B cell (primary cell): ENCODE data around the gene STXBP4. TPM values are rescaled to one million over a fixed set of nuclear protein-coding genes. Genes with fewer than 3 reads are reported as not detected.

Experiments used
- ATAC-seq: fragments of 200-7000 bp; cut with Tn5 transposase; one replicate; pipeline ENCODE4 v1.10.0; 2021; ENCODE audit warnings: low read depth, mild to moderate bottlenecking, moderate number of reproducible peaks, moderate library complexity
- CTCF ChIA-PET: fragments of 350-600 bp; sonication (Branson Sonifier 250); formaldehyde crosslinking; loops from one replicate; lab custom pipeline; 2021; ENCODE audit warnings: antibody characterized with exemption, inconsistent platforms; lab: Charles Lee
- POLR2A ChIA-PET: fragments of 350-600 bp; sonication (Branson Sonifier 250); formaldehyde crosslinking; loops from one replicate; lab custom pipeline; 2021; ENCODE audit warnings: antibody characterized with exemption; lab: Charles Lee
- DNase-seq: peaks from one replicate; pipeline ENCODE4 v3.0.0; 2013
- H2AFZ ChIP-seq: 2 replicates; pipeline ENCODE4 v1.6.1; 2012; ENCODE audit warnings: mild to moderate bottlenecking, low read depth, low read length; ENCODE audit not compliant: insufficient read depth, poor library complexity, severe bottlenecking
- H3K27ac ChIP-seq, 2 donors: 1 replicate in 1 of 2; 2 replicates in 1 of 2; pipeline ENCODE4 v1.5.1; 2012 to 2013; ENCODE audit warnings: low read length in 2 of 2, mild to moderate bottlenecking in 2 of 2, moderate library complexity in 1 of 2
- H3K27me3 ChIP-seq, 4 experiments: fragments of 200-600 bp in 1 of 4; sonication (generic) in 1 of 4; replicated peaks in 1 of 4; 1 replicate in 2 of 4; 2 replicates in 2 of 4; pipeline versions ENCODE4 v1.6.1 to v1.7.0; 2013 to 2016; ENCODE audit warnings: low read length in 3 of 4, mild to moderate bottlenecking in 2 of 4, mixed read lengths in 1 of 4, moderate library complexity in 1 of 4; ENCODE audit not compliant: insufficient read depth in 4 of 4, control insufficient read depth in 3 of 4; ENCODE audit errors: control extremely low read depth in 1 of 4
- H3K36me3 ChIP-seq, 2 experiments: replicated peaks in 1 of 2; 1 replicate in 1 of 2; 2 replicates in 1 of 2; pipeline versions ENCODE4 v1.6.1 to v1.7.1; 2013; ENCODE audit warnings: low read length in 1 of 2; ENCODE audit not compliant: insufficient read depth in 2 of 2, control insufficient read depth in 1 of 2; ENCODE audit errors: control extremely low read depth in 1 of 2, extremely low read depth in 1 of 2
- H3K4me1 ChIP-seq, 2 donors: fragments of 200-600 bp in 1 of 2; sonication (generic) in 1 of 2; 1 replicate in 1 of 2; 2 replicates in 1 of 2; pipeline versions ENCODE4 v1.5.1 to v1.6.1; 2013 to 2017; ENCODE audit warnings: low read length in 2 of 2; ENCODE audit not compliant: control insufficient read depth in 2 of 2, insufficient read depth in 2 of 2
- H3K4me2 ChIP-seq: replicated peaks from 2 replicates; pipeline ENCODE3; 2012; ENCODE audit warnings: mild to moderate bottlenecking, low read depth, low read length; ENCODE audit not compliant: poor library complexity, severe bottlenecking
- H3K4me3 ChIP-seq, 5 experiments: fragments of 200-600 bp in 1 of 5; sonication (generic) in 1 of 5; 1 replicate in 3 of 5; 2 replicates in 2 of 5; pipeline versions ENCODE4 v1.5.1 to v1.7.0; 2011 to 2016; ENCODE audit warnings: low read length in 4 of 5, mild to moderate bottlenecking in 4 of 5, low read depth in 2 of 5, control low read depth in 1 of 5, moderate library complexity in 1 of 5; ENCODE audit not compliant: insufficient read depth in 1 of 5; ENCODE audit errors: control extremely low read depth in 1 of 5, extremely low read depth in 1 of 5
- H3K79me2 ChIP-seq: fragments of 200-600 bp; sonication (generic); one replicate; pipeline ENCODE4 v1.6.0; 2016; ENCODE audit warnings: low read length; ENCODE audit not compliant: control insufficient read depth, insufficient read depth
- H3K9ac ChIP-seq: fragments of 200-600 bp; sonication (generic); 2 replicates; pipeline ENCODE4 v1.6.1; 2017; ENCODE audit warnings: mild to moderate bottlenecking, low read length, moderate library complexity
- H3K9me3 ChIP-seq, 3 donors: one replicate each; pipeline versions ENCODE4 v1.6.1 to v1.7.1; 2013; ENCODE audit warnings: low read length in 2 of 3; ENCODE audit not compliant: control insufficient read depth in 2 of 3, insufficient read depth in 1 of 3; ENCODE audit errors: control extremely low read depth in 1 of 3
- H4K20me1 ChIP-seq: 2 replicates; pipeline ENCODE4 v1.6.0; 2012; ENCODE audit warnings: mild to moderate bottlenecking, low read length; ENCODE audit not compliant: insufficient read depth, control insufficient read depth, poor library complexity, severe bottlenecking
- H3K27ac Mint-ChIP-seq: one replicate; pipeline ENCODE4 v1.8.0; 2021; ENCODE audit warnings: mixed read lengths
- H3K27me3 Mint-ChIP-seq: one replicate; pipeline ENCODE4 v1.8.0; 2021; ENCODE audit warnings: mixed read lengths
- H3K4me1 Mint-ChIP-seq: one replicate; pipeline ENCODE4 v1.8.0; 2021; ENCODE audit warnings: mixed read lengths
- H3K4me3 Mint-ChIP-seq: one replicate; pipeline ENCODE4 v1.8.0; 2021; ENCODE audit warnings: mixed read lengths
- H3K9me3 Mint-ChIP-seq: one replicate; pipeline ENCODE4 v1.8.0; 2022; ENCODE audit warnings: mixed read lengths; ENCODE audit not compliant: insufficient read depth
- CTCF ChIP-seq: fragments of 200-600 bp; IDR thresholded peaks from one replicate; pipeline ENCODE4 v1.8.0; 2022; ENCODE audit warnings: antibody characterized with exemption, mild to moderate bottlenecking
- EZH2 ChIP-seq: IDR thresholded peaks from 2 replicates; pipeline ENCODE4 v1.6.1; 2012; ENCODE audit warnings: borderline replicate concordance, low read depth, mild to moderate bottlenecking, moderate library complexity, low read length; ENCODE audit not compliant: insufficient read depth, poor library complexity, severe bottlenecking
- WGBS: methylation state at CpG from one replicate; pipeline ENCODE4 v1.1.5; 2013; ENCODE audit warnings: missing lambda C conversion rate; ENCODE audit not compliant: insufficient coverage; 5-methylcytosine and 5-hydroxymethylcytosine counted together
- intact Hi-C: fragments of 100-400 bp; cut with micrococcal nuclease; formaldehyde crosslinking; loops from one replicate; pipeline ENCODE4 v1.10.0; 2022
- polyA plus RNA-seq: library from polyadenylated mRNA; depleted of rRNA; stranded (reverse); fragments of >200 nt; gene quantifications from 2 replicates; pipeline ENCODE4 v1.2.3, GENCODE V29; 2012
- total RNA-seq, 2 donors: library from RNA; stranded (reverse); fragments of 120-200 nt in 1 of 2; gene quantifications; 1 replicate in 1 of 2; 2 replicates in 1 of 2; pipeline versions ENCODE4 v1.2.3 to v1.2.4, GENCODE V29; 2013 to 2022

STXBP4 gene
- total and polyA plus RNA-seq, 2 donors (not counting 1 experiment from before 2014, with no cell fraction given) = 1.2 to 11.4 TPM

GRCh38 chr17:54980375-54980774 lies 11.8 kb downstream of the STXBP4 start:
- Mint-ChIP-seq H3K27me3 (no peaks in the 10 kb centered on the region), H3K4me1 (no peaks in the 10 kb centered on the region), H3K9me3 (no peaks in the 10 kb centered on the region), H3K4me3 (no peak overlapping the region), H3K27ac (no peak overlapping the region)
- POLR2A ChIA-PET = no interaction called here
- H3K4me3 ChIP-seq = no peak overlapping the region
- H3K79me2 ChIP-seq = no peaks in the 10 kb centered on the region
- no peaks in the 10 kb centered on the region for H3K4me1 ChIP-seq
- H3K9ac ChIP-seq = no peak overlapping the region
- CTCF ChIA-PET = interaction anchor here (1.2 to 2.1 kb wide), 2 partner anchors 13 to 15 kb away, joined by 3 to 7 read pairs; no protein-coding TSS in a partner anchor
- intact Hi-C loops = no loop called here
- no peaks in the 10 kb centered on the region for H4K20me1 ChIP-seq
- no peaks in the 10 kb centered on the region for H3K36me3 ChIP-seq
- H3K27ac ChIP-seq = no peak overlapping the region
- H2AFZ ChIP-seq = no peak overlapping the region
- DNase-seq (no peak), ATAC-seq (no peak)
- no peak overlapping the region for H3K4me2 ChIP-seq
- 94% methylated on average over 2 of the region's 3 CpGs for WGBS
- no peak for TF ChIP-seq CTCF
- H3K9me3 ChIP-seq = peaks cover 4 to 8% (median 5%) of the 10 kb centered on the region in 3 donors
- H3K27me3 ChIP-seq = no peaks in the 10 kb centered on the region

GRCh38 chr17:54982399-54982798 lies 13.8 kb downstream of the STXBP4 start:
- H3K9me3 ChIP-seq = peaks cover 4 to 8% (median 5%) of the 10 kb centered on the region in 3 donors
- no peaks in the 10 kb centered on the region for H3K4me1 Mint-ChIP-seq
- POLR2A ChIA-PET = no interaction called here
- no peak overlapping the region for H3K4me3 ChIP-seq
- H3K36me3 ChIP-seq = no peaks in the 10 kb centered on the region
- H3K4me2 ChIP-seq = no peak overlapping the region
- no peaks in the 10 kb centered on the region for H3K79me2 ChIP-seq
- DNase-seq (no peak), ATAC-seq (no peak)
- H3K27ac ChIP-seq = no peak overlapping the region
- H3K9me3 Mint-ChIP-seq = no peaks in the 10 kb centered on the region
- TF ChIP-seq EZH2 = no peak
- no peak for TF ChIP-seq CTCF
- H3K27me3 ChIP-seq = no peaks in the 10 kb centered on the region
- intact Hi-C loops = no loop called here
- no peak overlapping the region for H3K4me3 Mint-ChIP-seq
- H3K27me3 Mint-ChIP-seq = no peaks in the 10 kb centered on the region
- H4K20me1 ChIP-seq = no peaks in the 10 kb centered on the region
- H3K9ac ChIP-seq = no peak overlapping the region
- no peaks in the 10 kb centered on the region for H3K4me1 ChIP-seq
- H2AFZ ChIP-seq = no peak overlapping the region
- no peak overlapping the region for H3K27ac Mint-ChIP-seq
- CTCF ChIA-PET = no interaction called here
